ENCODE data around the gene INPP5A.
"Not testable (repeated sequence)": the region's sequence is repeated elsewhere in the genome, so short reads cannot be mapped to it uniquely, and the experiment has no call there.

Gene INPP5A

GRCh38 chr10:132812520-132812919 is 274.9 kb downstream of the INPP5A start:
- FAIRE-seq (no peak), DNase-seq (ENCODE audit: insufficient read length, low spot score) (no peak)
- TF ChIP-seq PAX5 (IDR thresholded peaks at IDR 0.05; ENCODE audit: insufficient read depth, low read length, severe bottlenecking) (no peak), POLR2AphosphoS5 (IDR thresholded peaks at IDR 0.05; ENCODE audit: low read depth, low read length) (no peak), SPI1 (IDR thresholded peaks at IDR 0.05; ENCODE audit: low read depth, low read length) (no peak), POU2F2 (IDR thresholded peaks at IDR 0.05; ENCODE audit: low read depth, low read length) (no peak), POLR2A (IDR thresholded peaks at IDR 0.05; ENCODE audit: low read depth, low read length) (no peak)

DNA sequence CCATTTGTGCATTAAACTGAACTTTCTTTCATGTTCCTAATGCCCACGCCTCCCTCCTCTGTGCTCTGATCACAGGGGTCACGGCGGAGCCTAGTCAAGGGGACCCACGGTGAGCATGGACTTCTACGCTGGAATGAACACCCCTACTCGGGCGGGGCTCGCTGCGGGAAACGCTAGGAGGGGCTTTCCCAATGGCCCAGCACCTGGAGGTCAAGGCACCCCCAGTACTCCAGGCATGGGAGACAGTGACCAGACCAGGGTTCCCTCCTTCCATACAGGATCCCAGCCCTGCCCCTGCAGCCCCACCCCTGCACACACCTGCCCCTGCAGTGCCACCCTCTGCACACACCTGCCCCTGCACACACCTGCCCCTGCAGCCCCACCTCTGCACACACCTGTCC is 275.4 kb downstream of the INPP5A start:
- DNase-seq (ENCODE audit: insufficient read length, low spot score) (no peak), FAIRE-seq (no peak)
- TF ChIP-seq SPI1 (IDR thresholded peaks at IDR 0.05; ENCODE audit: low read depth, low read length) (no peak), PAX5 (IDR thresholded peaks at IDR 0.05; ENCODE audit: insufficient read depth, low read length, severe bottlenecking) (no peak), POLR2AphosphoS5 (IDR thresholded peaks at IDR 0.05; ENCODE audit: low read depth, low read length) (no peak), TAF1 (IDR thresholded peaks at IDR 0.05; ENCODE audit: low read depth, low read length) (no peak), POLR2A (IDR thresholded peaks at IDR 0.05; ENCODE audit: low read depth, low read length) (no peak), POU2F2 (IDR thresholded peaks at IDR 0.05; ENCODE audit: low read depth, low read length) (no peak)

GRCh38 chr10:132813560-132814468 is 276.2 kb downstream of the INPP5A start:
- no peak for DNase-seq (ENCODE audit: insufficient read length, low spot score)
- FAIRE-seq = no peak
- TF ChIP-seq POU2F2 (IDR thresholded peaks at IDR 0.05; ENCODE audit: low read depth, low read length) = no peak
- TF ChIP-seq POLR2A (IDR thresholded peaks at IDR 0.05; ENCODE audit: low read depth, low read length) = no peak

- TF ChIP-seq POU2F2 (IDR thresholded peaks at IDR 0.05; ENCODE audit: low read depth, low read length) (no peak), SPI1 (IDR thresholded peaks at IDR 0.05; ENCODE audit: low read depth, low read length) (no peak), PAX5 (IDR thresholded peaks at IDR 0.05; ENCODE audit: insufficient read depth, low read length, severe bottlenecking) (no peak), POLR2AphosphoS5 (IDR thresholded peaks at IDR 0.05; ENCODE audit: low read depth, low read length) (no peak), POLR2A (IDR thresholded peaks at IDR 0.05; ENCODE audit: low read depth, low read length) (no peak), TAF1 (IDR thresholded peaks at IDR 0.05; ENCODE audit: low read depth, low read length) (no peak)
- DNase-seq (ENCODE audit: insufficient read length, low spot score) = no peak
- no peak for FAIRE-seq
These were observed 276.9 kb downstream of the INPP5A start for GRCh38 chr10:132814469-132814856.

DNA sequence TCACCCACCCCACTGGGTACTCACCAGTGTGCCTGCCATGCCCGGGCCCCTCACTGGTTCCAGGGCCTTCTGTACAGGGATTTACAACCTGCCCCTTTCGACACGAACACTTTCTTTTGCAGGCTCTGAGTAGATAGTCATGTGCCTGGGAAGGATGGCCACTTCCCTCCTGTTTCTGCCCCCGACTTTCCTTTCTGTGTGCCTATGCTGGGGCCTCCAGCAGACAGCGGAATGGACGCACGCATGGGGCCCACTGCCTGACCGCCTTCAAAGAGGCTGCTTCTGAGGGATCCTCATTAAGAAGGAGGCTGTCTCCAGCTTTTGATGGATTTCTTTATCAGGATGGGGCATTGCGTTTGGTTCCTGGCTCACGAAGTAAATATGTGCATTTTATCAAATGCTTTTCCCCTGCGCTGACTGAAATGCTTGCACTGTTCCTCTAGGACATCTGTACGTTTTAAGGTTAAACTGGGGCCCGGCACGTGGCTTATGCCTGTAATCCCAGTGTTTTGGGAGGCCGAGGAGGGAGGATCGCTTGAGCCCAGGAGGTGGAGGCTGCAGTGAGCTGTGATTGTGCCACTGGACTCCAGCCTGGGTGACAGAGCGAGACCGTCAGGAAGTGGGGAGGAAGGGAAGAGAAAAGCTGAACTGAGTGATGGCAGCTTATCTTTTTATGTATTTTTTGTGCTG is 277.7 kb downstream of the INPP5A start:
- TF ChIP-seq TAF1 (IDR thresholded peaks at IDR 0.05; ENCODE audit: low read depth, low read length) (no peak), POU2F2 (IDR thresholded peaks at IDR 0.05; ENCODE audit: low read depth, low read length) (no peak), POLR2A (IDR thresholded peaks at IDR 0.05; ENCODE audit: low read depth, low read length) (no peak), SPI1 (IDR thresholded peaks at IDR 0.05; ENCODE audit: low read depth, low read length) (no peak), POLR2AphosphoS5 (IDR thresholded peaks at IDR 0.05; ENCODE audit: low read depth, low read length) (no peak), PAX5 (IDR thresholded peaks at IDR 0.05; ENCODE audit: insufficient read depth, low read length, severe bottlenecking) (no peak)
- no peak for FAIRE-seq
- DNase-seq (ENCODE audit: insufficient read length, low spot score) = no peak

- no peak for FAIRE-seq
- DNase-seq (ENCODE audit: insufficient read length, low spot score) = no peak
- TF ChIP-seq POLR2A (IDR thresholded peaks at IDR 0.05; ENCODE audit: low read depth, low read length) (no peak), SPI1 (IDR thresholded peaks at IDR 0.05; ENCODE audit: low read depth, low read length) (no peak), POU2F2 (IDR thresholded peaks at IDR 0.05; ENCODE audit: low read depth, low read length) (no peak), PAX5 (IDR thresholded peaks at IDR 0.05; ENCODE audit: insufficient read depth, low read length, severe bottlenecking) (no peak), POLR2AphosphoS5 (IDR thresholded peaks at IDR 0.05; ENCODE audit: low read depth, low read length) (no peak), TAF1 (IDR thresholded peaks at IDR 0.05; ENCODE audit: low read depth, low read length) (no peak)
These were observed 279.1 kb downstream of the INPP5A start for GRCh38 chr10:132816718-132817117.

GRCh38 chr10:132817701-132818211 is 280.2 kb downstream of the INPP5A start:
- TF ChIP-seq POLR2A (IDR thresholded peaks at IDR 0.05; ENCODE audit: low read depth, low read length) (no peak), PAX5 (IDR thresholded peaks at IDR 0.05; ENCODE audit: insufficient read depth, low read length, severe bottlenecking) (no peak), POLR2AphosphoS5 (IDR thresholded peaks at IDR 0.05; ENCODE audit: low read depth, low read length) (no peak), TAF1 (IDR thresholded peaks at IDR 0.05; ENCODE audit: low read depth, low read length) (no peak), POU2F2 (IDR thresholded peaks at IDR 0.05; ENCODE audit: low read depth, low read length) (no peak), SPI1 (IDR thresholded peaks at IDR 0.05; ENCODE audit: low read depth, low read length) (no peak)
- FAIRE-seq = no peak
- DNase-seq (ENCODE audit: insufficient read length, low spot score) = no peak

GRCh38 chr10:132820056-132820455 is 282.5 kb downstream of the INPP5A start:
- no peak for FAIRE-seq
- TF ChIP-seq TAF1 (IDR thresholded peaks at IDR 0.05; ENCODE audit: low read depth, low read length) (no peak), POLR2A (IDR thresholded peaks at IDR 0.05; ENCODE audit: low read depth, low read length) (no peak), POU2F2 (IDR thresholded peaks at IDR 0.05; ENCODE audit: low read depth, low read length) (no peak), POLR2AphosphoS5 (IDR thresholded peaks at IDR 0.05; ENCODE audit: low read depth, low read length) (no peak), PAX5 (IDR thresholded peaks at IDR 0.05; ENCODE audit: insufficient read depth, low read length, severe bottlenecking) (no peak), SPI1 (IDR thresholded peaks at IDR 0.05; ENCODE audit: low read depth, low read length) (no peak)

DNA sequence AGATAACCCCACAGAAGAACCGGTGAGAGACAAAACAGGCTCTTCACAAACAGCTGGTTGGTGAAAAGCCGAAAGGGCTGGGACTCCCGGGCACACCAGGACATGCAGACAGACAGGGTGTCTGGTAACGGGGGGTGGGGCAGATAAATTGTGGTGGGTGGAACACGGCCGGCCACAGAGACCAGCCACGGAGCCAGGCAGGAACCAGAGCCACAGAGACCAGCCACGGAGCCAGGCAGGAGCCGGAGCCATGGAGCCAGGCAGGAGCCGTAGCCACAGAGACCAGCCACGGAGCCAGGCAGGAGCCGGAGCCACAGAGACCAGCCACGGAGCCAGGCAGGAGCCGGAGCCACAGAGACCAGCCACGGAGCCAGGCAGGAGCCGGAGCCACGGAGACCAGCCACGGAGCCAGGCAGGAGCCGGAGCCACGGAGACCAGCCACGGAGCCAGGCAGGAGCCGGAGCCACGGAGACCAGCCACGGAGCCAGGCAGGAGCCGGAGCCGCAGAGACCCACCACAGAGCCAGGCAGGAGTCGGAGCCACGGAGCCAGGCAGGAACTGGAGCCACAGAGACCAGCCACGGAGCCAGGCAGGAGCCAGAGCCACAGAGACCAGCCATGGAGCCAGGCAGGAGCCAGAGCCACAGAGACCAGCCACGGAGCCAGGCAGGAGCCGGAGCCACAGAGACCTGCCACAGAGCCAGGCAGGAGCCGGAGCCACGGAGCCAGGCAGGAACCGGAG is 288.4 kb downstream of the INPP5A start:
- not testable (repeated sequence) for FAIRE-seq; DNase-seq (ENCODE audit: insufficient read length, low spot score)

More at GRCh38 chr10:132820056-132820455, 282.5 kb downstream of the INPP5A start:
- DNase-seq (ENCODE audit: insufficient read length, low spot score) = no peak
